Mesenchymal stem cell (in vitro differentiated cells and primary cell): ENCODE data around the gene PALMD.

Source experiments
- DNase-seq: peaks from one replicate; pipeline ENCODE4 v3.0.0-alpha.2; 2013
- H2AFZ ChIP-seq: one replicate; pipeline ENCODE4 v1.6.1; 2013; ENCODE audit warnings: low read depth, mild to moderate bottlenecking, control low read depth, inconsistent platforms, low read length, moderate library complexity
- H2AK5ac ChIP-seq: 2 replicates; pipeline ENCODE4 v1.6.1; 2013; ENCODE audit warnings: low read length, moderate library complexity, mild to moderate bottlenecking, inconsistent platforms; ENCODE audit not compliant: severe bottlenecking
- H2BK120ac ChIP-seq: one replicate; pipeline ENCODE4 v1.6.1; 2013; ENCODE audit warnings: low read depth, mild to moderate bottlenecking, inconsistent platforms, low read length, moderate library complexity
- H2BK12ac ChIP-seq, 2 experiments: one replicate each; pipeline ENCODE4 v1.6.1; 2013; ENCODE audit warnings: inconsistent platforms in 2 of 2, low read length in 2 of 2, mild to moderate bottlenecking in 2 of 2, moderate library complexity in 2 of 2, control low read depth in 1 of 2
- H2BK15ac ChIP-seq: one replicate; pipeline ENCODE4 v1.6.1; 2013; ENCODE audit warnings: mild to moderate bottlenecking, low read depth, inconsistent platforms; ENCODE audit not compliant: poor library complexity, severe bottlenecking
- H2BK5ac ChIP-seq: 2 replicates; pipeline ENCODE4 v1.6.1; 2013; ENCODE audit warnings: low read depth, mild to moderate bottlenecking, low read length, control low read depth, inconsistent platforms; ENCODE audit not compliant: poor library complexity, severe bottlenecking
- H3K14ac ChIP-seq, 2 experiments: one replicate each; pipeline ENCODE4 v1.6.1; 2013; ENCODE audit warnings: inconsistent platforms in 2 of 2, low read length in 2 of 2, control low read depth in 1 of 2, mild to moderate bottlenecking in 1 of 2, moderate library complexity in 1 of 2
- H3K18ac ChIP-seq, 2 experiments: one replicate each; pipeline ENCODE4 v1.6.1; 2013; ENCODE audit warnings: inconsistent platforms in 2 of 2, low read length in 2 of 2, control low read depth in 1 of 2, low read depth in 1 of 2, mild to moderate bottlenecking in 1 of 2
- H3K23ac ChIP-seq, 2 experiments: one replicate each; pipeline ENCODE4 v1.6.1; 2013; ENCODE audit warnings: inconsistent platforms in 2 of 2, low read length in 2 of 2, mild to moderate bottlenecking in 2 of 2, moderate library complexity in 2 of 2, control low read depth in 1 of 2
- H3K27ac ChIP-seq: 2 replicates; pipeline ENCODE4 v1.5.1; 2013; ENCODE audit warnings: mild to moderate bottlenecking, moderate library complexity, low read length, control low read depth, inconsistent platforms; ENCODE audit not compliant: poor library complexity, severe bottlenecking
- H3K27me3 ChIP-seq, 2 experiments: 2 replicates each; pipeline versions ENCODE4 v1.6.1 to v1.7.0; 2013; ENCODE audit warnings: low read length in 2 of 2, mild to moderate bottlenecking in 2 of 2, moderate library complexity in 2 of 2, control low read depth in 1 of 2, inconsistent platforms in 1 of 2; ENCODE audit not compliant: control insufficient read depth in 1 of 2, insufficient read depth in 1 of 2
- H3K36me3 ChIP-seq, 2 experiments: 2 replicates each; pipeline versions ENCODE4 v1.6.1 to v1.7.0; 2013; ENCODE audit warnings: low read length in 2 of 2, control low read depth in 1 of 2, inconsistent platforms in 1 of 2, low read depth in 1 of 2, mild to moderate bottlenecking in 1 of 2; ENCODE audit not compliant: insufficient read depth in 2 of 2, control insufficient read depth in 1 of 2
- H3K4ac ChIP-seq, 2 experiments: one replicate each; pipeline ENCODE4 v1.6.1; 2013; ENCODE audit warnings: inconsistent platforms in 2 of 2, low read length in 2 of 2, mild to moderate bottlenecking in 2 of 2, moderate library complexity in 2 of 2, control low read depth in 1 of 2, low read depth in 1 of 2
- H3K4me1 ChIP-seq: 2 replicates; pipeline ENCODE4 v1.6.1; 2013; ENCODE audit warnings: low read depth, low read length, control low read depth; ENCODE audit not compliant: control insufficient read depth, insufficient read depth
- H3K4me2 ChIP-seq: 2 replicates; pipeline ENCODE4 v1.6.1; 2013; ENCODE audit warnings: low read length, mild to moderate bottlenecking, inconsistent platforms; ENCODE audit not compliant: poor library complexity, severe bottlenecking
- H3K4me3 ChIP-seq, 2 experiments: 2 replicates each; pipeline versions ENCODE4 v1.5.1 to v1.7.0; 2013; ENCODE audit warnings: low read length in 2 of 2, mild to moderate bottlenecking in 2 of 2, control low read depth in 1 of 2, low read depth in 1 of 2; ENCODE audit not compliant: insufficient read depth in 1 of 2
- H3K79me1 ChIP-seq: replicated peaks from 2 replicates; pipeline ENCODE4 v1.6.1; 2013; ENCODE audit warnings: mild to moderate bottlenecking, control low read depth, low read length, inconsistent platforms; ENCODE audit not compliant: poor library complexity, severe bottlenecking
- H3K9ac ChIP-seq: 2 replicates; pipeline ENCODE4 v1.7.0; 2013; ENCODE audit warnings: mild to moderate bottlenecking, low read length, moderate library complexity
- H3K9me3 ChIP-seq: 2 replicates; pipeline ENCODE4 v1.7.0; 2013; ENCODE audit warnings: mild to moderate bottlenecking, low read length; ENCODE audit not compliant: control insufficient read depth
- H4K8ac ChIP-seq: one replicate; pipeline ENCODE4 v1.6.1; 2013; ENCODE audit warnings: inconsistent platforms, mild to moderate bottlenecking, low read length, moderate library complexity
- H4K91ac ChIP-seq: one replicate; pipeline ENCODE4 v1.6.1; 2013; ENCODE audit warnings: mild to moderate bottlenecking, low read length, inconsistent platforms
- WGBS: methylation state at CpG from one replicate; pipeline ENCODE4 v1.1.7; 2013; ENCODE audit warnings: mixed read lengths; 5-methylcytosine and 5-hydroxymethylcytosine counted together

The PALMD gene

DNA sequence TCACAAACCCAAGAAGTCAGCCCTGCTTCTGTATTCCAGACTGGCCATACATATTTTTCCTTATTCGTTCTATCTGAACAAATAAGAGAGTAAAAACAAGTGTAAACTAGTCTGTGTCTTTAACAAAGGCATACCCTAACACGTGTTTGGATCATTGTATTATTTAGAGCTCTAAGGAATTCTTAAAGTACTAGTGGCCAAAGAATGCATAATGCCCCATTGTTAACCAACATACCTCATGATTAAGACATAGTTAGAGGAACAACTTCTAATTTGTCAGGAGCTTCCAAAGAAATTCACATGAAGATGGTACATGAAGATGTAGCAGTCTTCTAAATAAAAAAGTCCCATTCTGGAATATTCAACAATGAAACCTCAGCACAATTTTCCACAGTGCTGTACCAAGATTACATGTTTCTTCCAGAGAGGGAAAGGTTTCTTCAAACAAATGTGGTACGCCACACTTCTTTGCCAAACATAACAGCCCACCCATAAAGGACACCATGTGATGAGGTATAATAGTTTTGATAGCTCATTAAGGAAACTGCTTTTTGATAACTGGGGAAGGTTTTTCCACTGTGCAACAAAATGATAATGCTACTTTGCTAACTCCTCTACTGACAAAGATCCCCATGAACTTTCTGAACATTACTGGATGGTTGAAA, 5.0 kb downstream of the PALMD start:
- H3K4me2 ChIP-seq, result no peak overlapping the region
- no peaks in the 10 kb centered on the region for H3K36me3 ChIP-seq
- H2BK12ac ChIP-seq, result no peak overlapping the region
- H3K9ac ChIP-seq, result no peak overlapping the region
- no peak overlapping the region for H3K18ac ChIP-seq
- no peak overlapping the region for H3K4me3 ChIP-seq
- no peak overlapping the region for H2BK120ac ChIP-seq
- H3K14ac ChIP-seq, result no peak overlapping the region
- H4K8ac ChIP-seq, result no peak overlapping the region
- no peak overlapping the region for H2AFZ ChIP-seq
- H3K27me3 ChIP-seq, result no peaks in the 10 kb centered on the region
- H4K91ac ChIP-seq, result no peak overlapping the region
- H2AK5ac ChIP-seq, result no peak overlapping the region
- no peaks in the 10 kb centered on the region for H3K79me1 ChIP-seq
- H3K4ac ChIP-seq, result no peak overlapping the region
- H3K23ac ChIP-seq, result no peak overlapping the region
- no peak overlapping the region for H3K27ac ChIP-seq
- no peak overlapping the region for H2BK15ac ChIP-seq
- H2BK5ac ChIP-seq, result no peak overlapping the region
- no peak for DNase-seq
- H3K4me1 ChIP-seq, result peaks cover 3% of the 10 kb centered on the region
- no CpG with 5 or more reads among the region's 3 CpGs for WGBS
- no peaks in the 10 kb centered on the region for H3K9me3 ChIP-seq

- no peaks in the 10 kb centered on the region for H3K9me3 ChIP-seq
- no peak overlapping the region for H3K9ac ChIP-seq
- no peak overlapping the region for H2BK120ac ChIP-seq
- H3K4ac ChIP-seq, result no peak overlapping the region
- H3K79me1 ChIP-seq, result no peaks in the 10 kb centered on the region
- no peak overlapping the region for H3K23ac ChIP-seq
- no peak overlapping the region for H3K18ac ChIP-seq
- H3K27me3 ChIP-seq, result no peaks in the 10 kb centered on the region
- peaks cover 3% of the 10 kb centered on the region for H3K4me1 ChIP-seq
- no peak overlapping the region for H2BK12ac ChIP-seq
- H2BK5ac ChIP-seq, result no peak overlapping the region
- no peak overlapping the region for H4K8ac ChIP-seq
- WGBS, result 80% methylated on average over 1 of the region's 2 CpGs
- DNase-seq, result no peak
- no peak overlapping the region for H3K14ac ChIP-seq
- H3K4me3 ChIP-seq, result no peak overlapping the region
- H2AK5ac ChIP-seq, result no peak overlapping the region
- H2BK15ac ChIP-seq, result no peak overlapping the region
- H2AFZ ChIP-seq, result no peak overlapping the region
- no peak overlapping the region for H4K91ac ChIP-seq
- H3K36me3 ChIP-seq, result no peaks in the 10 kb centered on the region
- H3K4me2 ChIP-seq, result no peak overlapping the region
- H3K27ac ChIP-seq, result no peak overlapping the region
Measured at GRCh38 chr1:99652881-99653281, 7.0 kb downstream of the PALMD start.

DNA sequence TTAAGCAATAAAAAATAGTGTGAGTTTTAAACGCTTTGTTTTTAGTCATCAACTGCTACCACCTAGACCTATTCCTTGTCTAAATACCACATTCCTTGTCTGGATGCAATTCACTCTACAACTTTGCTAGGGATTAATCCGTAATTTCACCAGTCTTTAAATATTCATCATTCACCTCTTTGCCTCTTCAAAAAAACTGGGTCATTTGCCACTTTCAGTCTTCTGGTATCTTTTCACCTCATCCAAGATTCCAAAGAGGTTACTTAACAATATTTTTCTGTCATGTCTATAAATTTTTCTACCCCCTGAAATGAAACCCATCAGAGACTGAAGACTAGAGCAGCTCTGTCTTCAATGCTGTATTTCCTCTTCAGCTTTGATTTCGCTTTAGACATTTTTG, 9.5 kb downstream of the PALMD start:
- Histone ChIP-seq H2BK12ac (no peak overlapping the region), H3K27me3 (no peaks in the 10 kb centered on the region), H3K27ac (no peak overlapping the region), H3K4me3 (no peak overlapping the region), H3K36me3 (no peaks in the 10 kb centered on the region), H2AFZ (no peak overlapping the region), H3K4me2 (no peak overlapping the region), H4K91ac (no peak overlapping the region), H3K9ac (no peak overlapping the region), H2BK15ac (no peak overlapping the region), H3K79me1 (peaks cover 2% of the 10 kb centered on the region), H3K14ac (no peak overlapping the region), H3K23ac (no peak overlapping the region), H3K18ac (no peak overlapping the region), H2BK5ac (no peak overlapping the region), H4K8ac (no peak overlapping the region), H3K4ac (no peak overlapping the region), H2BK120ac (no peak overlapping the region), H3K4me1 (peaks cover 4% of the 10 kb centered on the region), H3K9me3 (no peaks in the 10 kb centered on the region), H2AK5ac (no peak overlapping the region)
- WGBS, result 92% methylated on average over 2 of the region's 3 CpGs
- no peak for DNase-seq

- Histone ChIP-seq H3K23ac (no peak overlapping the region), H3K4me1 (peaks cover 4% of the 10 kb centered on the region), H4K91ac (no peak overlapping the region), H3K79me1 (peaks cover 2% of the 10 kb centered on the region), H4K8ac (no peak overlapping the region), H3K27ac (no peak overlapping the region), H2AK5ac (no peak overlapping the region), H3K9me3 (no peaks in the 10 kb centered on the region), H2BK12ac (no peak overlapping the region), H2BK5ac (no peak overlapping the region), H2AFZ (no peak overlapping the region), H3K4ac (no peak overlapping the region), H3K36me3 (no peaks in the 10 kb centered on the region), H2BK15ac (no peak overlapping the region), H3K9ac (no peak overlapping the region), H3K18ac (no peak overlapping the region), H2BK120ac (no peak overlapping the region), H3K14ac (no peak overlapping the region), H3K27me3 (no peaks in the 10 kb centered on the region), H3K4me2 (no peak overlapping the region), H3K4me3 (no peak overlapping the region)
- WGBS, result 66% methylated on average over 3 of the region's 3 CpGs
- no peak for DNase-seq
Measured at GRCh38 chr1:99656701-99657100, 10.8 kb downstream of the PALMD start.
